GM10266 (cell line): ENCODE data around the gene HMGA1.

Source experiments
- DNase-seq: peaks from one replicate; pipeline ENCODE4 v3.0.0; 2012; ENCODE audit errors: extremely low spot score
- CTCF ChIP-seq: IDR thresholded peaks from 2 replicates; pipeline ENCODE4 v1.5.1; 2012; ENCODE audit warnings: mild to moderate bottlenecking, low read depth; ENCODE audit not compliant: control insufficient read depth, insufficient read depth; ENCODE audit errors: missing control alignments

Gene HMGA1

GRCh38 chr6:34223956-34224940, 12.4 kb upstream of the HMGA1 start:
- DNase-seq = peak; percentile 97
- no peak for TF ChIP-seq CTCF

- no peak for DNase-seq
- no peak for TF ChIP-seq CTCF
These were observed 11.1 kb upstream of the HMGA1 start for GRCh38 chr6:34225551-34225950.

- DNase-seq = no peak
- TF ChIP-seq CTCF = no peak
These were observed 10.6 kb upstream of the HMGA1 start for GRCh38 chr6:34226066-34226465.

GRCh38 chr6:34226731-34227586, 9.7 kb upstream of the HMGA1 start:
- no peak for TF ChIP-seq CTCF
- DNase-seq = no peak

- DNase-seq = peak; percentile 30
- no peak for TF ChIP-seq CTCF
These were observed 8.8 kb upstream of the HMGA1 start for GRCh38 chr6:34227761-34228421.

- no peak for TF ChIP-seq CTCF
- no peak for DNase-seq
These were observed 6.8 kb upstream of the HMGA1 start for GRCh38 chr6:34229877-34230276.
